RWPE2 (cell line): ENCODE measurements around the gene SGO2.
"Not testable (repeated sequence)": the region's sequence is repeated elsewhere in the genome, so short reads cannot be mapped to it uniquely, and the experiment has no call there.

ENCODE experiments used
- ATAC-seq: fragments of 200-7000 bp; cut with Tn5 transposase; 3 replicates; pipeline ENCODE4 v1.9.1; 2021; ENCODE audit warnings: low read depth
- DNase-seq: peaks from one replicate; pipeline ENCODE4 v3.0.0-alpha.2; 2020; ENCODE audit warnings: low spot score
- H3K27ac ChIP-seq: fragments of 450-650 bp; 2 replicates; pipeline ENCODE4 v1.5.1; 2017; ENCODE audit warnings: mild to moderate bottlenecking; ENCODE audit not compliant: poor library complexity, severe bottlenecking
- H3K27me3 ChIP-seq: fragments of 250-450 bp; sonication (Bioruptor Pico); 2 replicates; pipeline ENCODE4 v1.5.1; 2021; ENCODE audit warnings: mild to moderate bottlenecking, moderate library complexity; ENCODE audit not compliant: insufficient read depth, poor library complexity, severe bottlenecking
- H3K36me3 ChIP-seq: fragments of 250-450 bp; sonication (Bioruptor Pico); 2 replicates; pipeline ENCODE4 v1.5.1; 2020; ENCODE audit warnings: low read depth, mild to moderate bottlenecking, moderate library complexity
- H3K4me1 ChIP-seq: fragments of 250-450 bp; sonication (Bioruptor Pico); 2 replicates; pipeline ENCODE4 v1.5.1; 2021; ENCODE audit warnings: mild to moderate bottlenecking, moderate library complexity; ENCODE audit not compliant: insufficient read depth, poor library complexity, severe bottlenecking
- H3K4me3 ChIP-seq: fragments of 250-450 bp; sonication (Bioruptor Pico); 2 replicates; pipeline ENCODE4 v1.5.1; 2021; ENCODE audit warnings: mild to moderate bottlenecking, moderate library complexity; ENCODE audit not compliant: severe bottlenecking
- H3K9me3 ChIP-seq: fragments of 250-450 bp; sonication (Bioruptor Pico); 2 replicates; pipeline ENCODE4 v1.5.1; 2021; ENCODE audit warnings: mild to moderate bottlenecking, moderate library complexity; ENCODE audit not compliant: severe bottlenecking
- TF ChIP-seq, protein P1 (sequence below): fragments of 450-650 bp; IDR thresholded peaks from one replicate; pipeline ENCODE4 v1.5.1; 2017; ENCODE audit warnings: mild to moderate bottlenecking, moderate library complexity; ENCODE audit not compliant: poor library complexity, severe bottlenecking

SGO2 gene

DNA sequence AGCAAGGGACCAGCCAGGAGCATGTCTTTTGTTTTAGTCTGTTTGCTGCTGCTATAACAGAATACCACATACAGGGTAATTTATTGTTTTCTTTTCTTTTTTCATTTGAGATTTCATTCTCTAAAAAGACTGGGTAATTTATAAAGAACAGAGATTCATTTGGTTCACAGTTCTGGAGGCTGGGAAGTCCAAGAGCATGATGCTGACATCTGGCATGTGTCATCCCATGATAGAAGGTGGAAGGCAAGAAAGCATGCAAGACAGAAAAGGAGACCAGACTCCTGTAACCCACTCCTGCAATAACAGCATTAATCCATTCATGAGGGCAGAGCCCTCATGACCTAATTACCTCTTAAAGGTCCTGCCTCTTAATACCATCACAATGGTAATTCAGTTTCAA lies 14.8 kb downstream of the SGO2 start:
- Histone ChIP-seq H3K36me3 (peaks cover 66% of the 10 kb centered on the region), H3K4me1 (no peaks in the 10 kb centered on the region)

DNA sequence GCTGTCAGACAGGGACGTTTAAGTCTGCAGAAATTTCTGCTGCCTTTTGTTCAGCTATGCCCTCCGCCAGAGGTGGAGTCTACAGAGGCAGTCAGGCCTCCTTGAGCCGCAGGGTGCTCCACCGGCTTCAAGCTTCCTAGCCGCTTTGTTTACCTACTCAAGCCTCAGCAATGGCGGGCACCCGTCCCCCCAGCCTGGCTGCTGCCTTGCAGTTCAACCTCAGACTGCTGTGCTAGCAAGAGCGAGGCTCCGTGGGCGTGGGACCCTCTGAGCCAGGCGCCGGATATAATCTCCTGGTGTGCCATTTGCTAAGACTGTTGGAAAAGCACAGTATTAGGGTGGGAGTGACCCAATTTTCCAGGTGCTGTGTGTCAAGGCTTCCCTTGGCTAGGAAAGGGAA lies 40.6 kb downstream of the SGO2 start:
- not testable (repeated sequence) for H3K9me3 ChIP-seq, H3K27ac ChIP-seq, H3K4me3 ChIP-seq, H3K4me1 ChIP-seq, ATAC-seq, H3K27me3 ChIP-seq, DNase-seq
- H3K36me3 ChIP-seq: peaks cover 21% of the 10 kb centered on the region

More for the DNA sequence above, 14.8 kb downstream of the SGO2 start:
- H3K27ac ChIP-seq: no peak overlapping the region
- no peaks in the 10 kb centered on the region for H3K27me3 ChIP-seq
- no peak overlapping the region for H3K4me3 ChIP-seq
- H3K9me3 ChIP-seq: no peaks in the 10 kb centered on the region
- ATAC-seq: no peak
- TF ChIP-seq, protein P1, sequence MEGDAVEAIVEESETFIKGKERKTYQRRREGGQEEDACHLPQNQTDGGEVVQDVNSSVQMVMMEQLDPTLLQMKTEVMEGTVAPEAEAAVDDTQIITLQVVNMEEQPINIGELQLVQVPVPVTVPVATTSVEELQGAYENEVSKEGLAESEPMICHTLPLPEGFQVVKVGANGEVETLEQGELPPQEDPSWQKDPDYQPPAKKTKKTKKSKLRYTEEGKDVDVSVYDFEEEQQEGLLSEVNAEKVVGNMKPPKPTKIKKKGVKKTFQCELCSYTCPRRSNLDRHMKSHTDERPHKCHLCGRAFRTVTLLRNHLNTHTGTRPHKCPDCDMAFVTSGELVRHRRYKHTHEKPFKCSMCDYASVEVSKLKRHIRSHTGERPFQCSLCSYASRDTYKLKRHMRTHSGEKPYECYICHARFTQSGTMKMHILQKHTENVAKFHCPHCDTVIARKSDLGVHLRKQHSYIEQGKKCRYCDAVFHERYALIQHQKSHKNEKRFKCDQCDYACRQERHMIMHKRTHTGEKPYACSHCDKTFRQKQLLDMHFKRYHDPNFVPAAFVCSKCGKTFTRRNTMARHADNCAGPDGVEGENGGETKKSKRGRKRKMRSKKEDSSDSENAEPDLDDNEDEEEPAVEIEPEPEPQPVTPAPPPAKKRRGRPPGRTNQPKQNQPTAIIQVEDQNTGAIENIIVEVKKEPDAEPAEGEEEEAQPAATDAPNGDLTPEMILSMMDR: no peak
- DNase-seq: no peak

DNA sequence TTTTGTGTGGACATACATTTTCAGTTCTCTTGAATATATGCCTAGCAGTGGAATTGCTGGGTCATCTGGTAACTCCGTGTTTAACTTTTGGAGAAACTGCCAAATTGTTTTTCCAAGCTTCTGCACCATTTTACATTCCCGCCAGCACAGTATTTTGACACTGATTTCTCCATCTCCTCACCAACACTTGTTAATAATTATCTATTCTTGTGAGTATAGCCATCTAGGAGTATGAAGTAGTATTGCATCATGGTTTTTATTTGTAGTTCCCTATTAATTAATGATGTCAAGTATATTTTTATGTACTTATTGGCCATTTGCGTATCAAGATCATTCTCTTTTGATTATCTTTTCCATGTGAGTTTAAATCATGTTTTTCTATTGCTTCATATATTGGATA lies 41.9 kb downstream of the SGO2 start:
- H3K4me1 ChIP-seq: no peaks in the 10 kb centered on the region
- H3K36me3 ChIP-seq: peaks cover 35% of the 10 kb centered on the region
- H3K9me3 ChIP-seq: no peaks in the 10 kb centered on the region
- DNase-seq (no peak), ATAC-seq (no peak)
- TF ChIP-seq, protein P1: no peak
- H3K27ac ChIP-seq: no peak overlapping the region
- no peaks in the 10 kb centered on the region for H3K27me3 ChIP-seq
- H3K4me3 ChIP-seq: no peak overlapping the region

DNA sequence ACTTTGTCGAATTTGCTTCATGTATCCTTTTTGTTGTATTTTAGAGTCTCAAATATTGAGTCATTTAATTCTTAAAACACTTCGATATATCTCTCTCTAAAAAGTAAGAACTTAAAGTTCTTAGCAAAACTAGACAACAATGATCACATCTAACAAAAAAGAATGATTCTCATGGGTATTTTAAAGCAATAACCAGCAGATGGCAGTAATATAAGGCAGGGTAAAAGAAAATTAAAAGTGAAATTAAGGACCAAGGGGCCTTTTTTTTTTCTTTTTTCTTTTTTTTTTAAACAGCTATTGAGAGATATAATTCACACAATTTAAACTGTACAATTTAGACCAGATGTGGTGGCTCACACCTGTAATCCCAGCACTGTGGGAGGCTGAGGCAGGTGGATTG lies 50.0 kb downstream of the SGO2 start:
- H3K36me3 ChIP-seq: peaks cover 43% of the 10 kb centered on the region
- no peaks in the 10 kb centered on the region for H3K4me1 ChIP-seq
- H3K27me3 ChIP-seq: no peaks in the 10 kb centered on the region
- H3K9me3 ChIP-seq: no peaks in the 10 kb centered on the region
- H3K4me3 ChIP-seq: no peak overlapping the region
- DNase-seq: no peak
- ATAC-seq: no peak
- no peak overlapping the region for H3K27ac ChIP-seq
- TF ChIP-seq, protein P1: peak; percentile 73

DNA sequence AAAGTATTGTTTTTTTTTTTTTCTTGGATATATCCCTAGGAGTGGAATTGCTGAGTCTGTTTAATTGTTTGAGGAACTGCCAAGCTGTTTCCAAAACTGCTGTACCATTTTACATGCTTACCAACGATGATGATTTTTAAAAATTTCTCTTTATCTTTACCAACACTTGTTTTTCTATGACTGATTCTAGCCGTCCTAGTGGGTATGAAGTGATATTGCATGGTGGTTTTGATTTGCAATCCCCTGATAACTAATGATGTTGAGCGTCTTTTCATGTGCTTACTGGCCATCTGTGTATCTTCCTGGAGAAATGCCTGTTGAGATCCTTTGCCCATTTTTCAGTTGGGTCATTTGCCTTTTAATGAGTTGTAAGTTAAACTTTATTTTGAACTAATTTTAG lies 51.0 kb downstream of the SGO2 start:
- TF ChIP-seq, protein P1: no peak
- Histone ChIP-seq H3K27ac (no peak overlapping the region), H3K36me3 (peaks cover 32% of the 10 kb centered on the region), H3K4me3 (no peak overlapping the region), H3K9me3 (no peaks in the 10 kb centered on the region), H3K27me3 (no peaks in the 10 kb centered on the region), H3K4me1 (no peaks in the 10 kb centered on the region)
- ATAC-seq (no peak), DNase-seq (no peak)
